ENCODE data around the gene CAMK2B.

Gene CAMK2B

DNA sequence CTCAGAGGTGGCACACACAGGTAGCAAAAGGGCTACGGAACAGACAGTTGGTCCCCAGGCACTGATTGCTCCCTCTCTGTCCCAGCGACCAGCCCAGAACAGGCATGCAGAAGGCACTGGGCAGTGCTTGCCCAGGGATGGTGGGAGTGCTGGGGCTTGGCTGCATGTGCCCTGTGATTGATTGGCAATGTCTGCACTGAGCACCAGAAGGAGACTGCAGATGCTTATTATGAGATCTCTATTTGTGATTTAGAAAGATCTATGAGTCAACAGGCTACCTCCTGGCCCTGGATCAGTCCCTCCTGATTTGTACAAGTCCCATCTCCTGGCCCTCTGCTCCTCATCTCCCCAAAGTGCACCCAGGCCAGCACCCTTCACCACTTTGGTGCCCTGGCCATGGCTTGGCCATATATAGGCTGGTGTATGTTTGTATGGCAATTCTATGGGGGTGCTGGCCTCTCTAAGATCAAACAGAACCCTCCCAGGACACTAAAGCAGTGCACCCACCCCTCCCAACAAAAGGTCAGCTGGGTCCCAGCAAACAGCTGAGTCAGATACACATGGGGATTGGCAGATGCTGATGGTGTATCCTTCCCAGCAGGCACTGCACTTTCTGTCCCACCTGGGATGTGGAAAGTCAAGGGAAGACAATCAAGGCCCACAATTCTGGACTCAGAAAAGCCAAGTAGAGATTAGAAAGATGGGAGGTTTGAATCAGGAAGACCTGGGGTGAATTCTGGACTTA is 30.9 kb downstream of the CAMK2B start:
- no peaks in the 10 kb centered on the region for H3K4me1 ChIP-seq (ENCODE audit: control insufficient read depth, insufficient read depth, low read length, poor library complexity, severe bottlenecking)
- H3K36me3 ChIP-seq (ENCODE audit: control insufficient read depth, insufficient read depth, low read length) = no peaks in the 10 kb centered on the region
- no peak overlapping the region for H3K27ac ChIP-seq (ENCODE audit: insufficient read depth, low read length, poor library complexity, severe bottlenecking)
- H3K4me3 ChIP-seq (ENCODE audit: insufficient read depth, low read depth, low read length, poor library complexity, severe bottlenecking) = no peak overlapping the region
- no peak for DNase-seq
- H3K9me3 ChIP-seq (ENCODE audit: control insufficient read depth, low read length) = no peaks in the 10 kb centered on the region
- H3K27me3 ChIP-seq (replicated peaks; ENCODE audit: control insufficient read depth, insufficient read depth, low read length, poor library complexity, severe bottlenecking) = no peaks in the 10 kb centered on the region

GRCh38 chr7:44293561-44294324 is 31.7 kb downstream of the CAMK2B start:
- DNase-seq = no peak

DNA sequence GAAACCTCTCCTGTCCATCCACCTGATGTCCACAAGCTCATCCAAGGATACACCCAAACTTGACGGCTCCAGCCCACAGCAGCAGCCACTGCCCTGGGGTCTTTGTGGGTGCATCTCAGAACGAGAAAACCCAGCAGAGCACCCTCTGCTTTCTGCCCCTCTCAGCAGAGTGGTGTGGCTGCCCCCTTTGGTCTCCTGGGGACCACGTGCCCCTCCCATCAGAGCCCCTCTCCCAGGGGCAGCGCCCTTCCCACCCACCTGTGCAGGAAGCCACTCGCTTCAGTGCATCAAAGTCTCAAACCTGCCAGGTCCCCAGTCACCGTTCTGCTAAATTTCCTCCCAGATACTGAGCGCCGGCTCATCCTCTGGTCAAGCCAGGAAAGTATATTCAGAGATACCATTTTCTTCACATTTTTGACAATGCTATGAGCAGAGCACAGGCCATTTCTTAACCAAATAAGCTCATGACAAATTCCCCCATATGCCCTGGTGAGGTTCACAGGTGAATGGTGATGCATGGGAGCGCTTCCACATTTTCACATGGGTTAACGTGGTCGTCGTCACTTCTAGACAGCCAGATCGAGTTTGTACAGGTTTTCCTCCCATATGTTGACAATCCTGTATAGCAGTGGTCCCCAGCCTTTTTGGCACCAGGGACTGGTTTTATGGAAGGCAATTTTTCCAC is 32.4 kb downstream of the CAMK2B start:
- Histone ChIP-seq H3K36me3 (ENCODE audit: control insufficient read depth, insufficient read depth, low read length) (no peaks in the 10 kb centered on the region), H3K9me3 (ENCODE audit: control insufficient read depth, low read length) (no peaks in the 10 kb centered on the region), H3K27me3 (replicated peaks; ENCODE audit: control insufficient read depth, insufficient read depth, low read length, poor library complexity, severe bottlenecking) (no peaks in the 10 kb centered on the region), H3K4me3 (ENCODE audit: insufficient read depth, low read depth, low read length, poor library complexity, severe bottlenecking) (no peak overlapping the region), H3K27ac (ENCODE audit: insufficient read depth, low read length, poor library complexity, severe bottlenecking) (no peak overlapping the region), H3K4me1 (ENCODE audit: control insufficient read depth, insufficient read depth, low read length, poor library complexity, severe bottlenecking) (no peaks in the 10 kb centered on the region)
- DNase-seq = no peak

More at GRCh38 chr7:44293561-44294324, 31.7 kb downstream of the CAMK2B start:
- Histone ChIP-seq H3K9me3 (ENCODE audit: control insufficient read depth, low read length) (no peaks in the 10 kb centered on the region), H3K27me3 (replicated peaks; ENCODE audit: control insufficient read depth, insufficient read depth, low read length, poor library complexity, severe bottlenecking) (no peaks in the 10 kb centered on the region), H3K36me3 (ENCODE audit: control insufficient read depth, insufficient read depth, low read length) (no peaks in the 10 kb centered on the region), H3K4me1 (ENCODE audit: control insufficient read depth, insufficient read depth, low read length, poor library complexity, severe bottlenecking) (no peaks in the 10 kb centered on the region), H3K4me3 (ENCODE audit: insufficient read depth, low read depth, low read length, poor library complexity, severe bottlenecking) (no peak overlapping the region), H3K27ac (ENCODE audit: insufficient read depth, low read length, poor library complexity, severe bottlenecking) (no peak overlapping the region)

DNA sequence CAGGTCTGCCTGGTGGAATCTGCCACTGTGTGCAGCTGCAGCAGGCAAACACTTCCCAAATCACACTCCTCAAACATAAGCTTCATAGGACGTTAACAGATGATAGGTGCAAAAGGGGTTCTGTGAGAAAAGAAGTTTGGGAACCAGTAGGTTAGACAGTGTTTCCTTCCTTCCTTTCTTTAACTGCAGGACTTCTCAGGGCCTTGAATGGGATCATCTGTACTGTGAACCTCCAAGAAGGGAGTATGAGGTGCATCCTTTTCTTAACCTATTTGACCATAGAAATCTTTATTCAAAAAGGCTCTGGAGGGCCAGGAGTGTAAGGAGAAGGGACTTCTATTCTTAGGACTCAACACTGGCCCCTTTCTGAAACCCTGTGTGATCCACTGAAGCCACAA is 33.0 kb downstream of the CAMK2B start:
- H3K36me3 ChIP-seq (ENCODE audit: control insufficient read depth, insufficient read depth, low read length) = no peaks in the 10 kb centered on the region
- no peaks in the 10 kb centered on the region for H3K27me3 ChIP-seq (replicated peaks; ENCODE audit: control insufficient read depth, insufficient read depth, low read length, poor library complexity, severe bottlenecking)
- no peak overlapping the region for H3K4me3 ChIP-seq (ENCODE audit: insufficient read depth, low read depth, low read length, poor library complexity, severe bottlenecking)
- H3K4me1 ChIP-seq (ENCODE audit: control insufficient read depth, insufficient read depth, low read length, poor library complexity, severe bottlenecking) = no peaks in the 10 kb centered on the region
- DNase-seq = no peak
- no peaks in the 10 kb centered on the region for H3K9me3 ChIP-seq (ENCODE audit: control insufficient read depth, low read length)
- H3K27ac ChIP-seq (ENCODE audit: insufficient read depth, low read length, poor library complexity, severe bottlenecking) = no peak overlapping the region

DNA sequence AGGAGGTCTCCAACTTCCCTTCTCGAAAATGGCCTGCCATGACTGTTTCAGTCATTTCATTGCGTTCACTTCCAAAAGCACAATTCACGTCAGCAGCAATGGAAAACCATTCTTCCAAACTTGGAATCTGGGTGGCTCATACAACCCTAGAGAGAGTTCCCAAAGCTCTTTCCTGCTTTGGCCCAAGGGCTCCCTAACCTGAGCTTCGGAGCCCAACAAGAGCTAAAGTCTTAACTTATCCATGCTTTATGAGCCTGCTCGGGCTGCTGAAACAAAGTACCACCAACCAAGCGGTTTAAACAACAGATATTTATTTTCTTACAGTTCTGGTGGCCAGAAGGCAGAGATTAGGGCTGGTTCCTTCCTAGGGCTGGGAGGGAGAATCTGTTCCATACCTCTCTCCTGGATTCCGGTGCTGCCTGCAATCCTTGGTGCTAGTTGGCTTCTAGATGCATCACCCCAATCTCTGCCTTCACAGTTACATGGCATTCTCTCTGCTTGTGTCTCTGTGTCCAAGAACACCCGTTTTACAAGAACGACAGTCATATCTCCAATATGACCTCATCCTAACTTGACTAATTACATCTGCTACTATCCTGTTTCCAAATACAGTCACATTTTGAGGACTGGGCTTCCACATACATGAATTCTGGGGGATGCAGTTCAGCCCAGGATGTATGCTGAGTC is 33.5 kb downstream of the CAMK2B start:
- H3K4me3 ChIP-seq (ENCODE audit: insufficient read depth, low read depth, low read length, poor library complexity, severe bottlenecking) = no peak overlapping the region
- no peaks in the 10 kb centered on the region for H3K9me3 ChIP-seq (ENCODE audit: control insufficient read depth, low read length)
- no peak overlapping the region for H3K27ac ChIP-seq (ENCODE audit: insufficient read depth, low read length, poor library complexity, severe bottlenecking)
- H3K4me1 ChIP-seq (ENCODE audit: control insufficient read depth, insufficient read depth, low read length, poor library complexity, severe bottlenecking) = no peaks in the 10 kb centered on the region
- H3K36me3 ChIP-seq (ENCODE audit: control insufficient read depth, insufficient read depth, low read length) = no peaks in the 10 kb centered on the region
- DNase-seq = no peak
- no peaks in the 10 kb centered on the region for H3K27me3 ChIP-seq (replicated peaks; ENCODE audit: control insufficient read depth, insufficient read depth, low read length, poor library complexity, severe bottlenecking)

- no peak for DNase-seq
- H3K9me3 ChIP-seq (ENCODE audit: control insufficient read depth, low read length) = no peaks in the 10 kb centered on the region
- H3K36me3 ChIP-seq (ENCODE audit: control insufficient read depth, insufficient read depth, low read length) = no peaks in the 10 kb centered on the region
- H3K27me3 ChIP-seq (replicated peaks; ENCODE audit: control insufficient read depth, insufficient read depth, low read length, poor library complexity, severe bottlenecking) = no peaks in the 10 kb centered on the region
- H3K27ac ChIP-seq (ENCODE audit: insufficient read depth, low read length, poor library complexity, severe bottlenecking) = no peak overlapping the region
- no peak overlapping the region for H3K4me3 ChIP-seq (ENCODE audit: insufficient read depth, low read depth, low read length, poor library complexity, severe bottlenecking)
- H3K4me1 ChIP-seq (ENCODE audit: control insufficient read depth, insufficient read depth, low read length, poor library complexity, severe bottlenecking) = no peaks in the 10 kb centered on the region
These were observed 34.2 kb downstream of the CAMK2B start for GRCh38 chr7:44291066-44291732.

GRCh38 chr7:44290252-44290620 is 35.2 kb downstream of the CAMK2B start:
- Histone ChIP-seq H3K27me3 (replicated peaks; ENCODE audit: control insufficient read depth, insufficient read depth, low read length, poor library complexity, severe bottlenecking) (no peaks in the 10 kb centered on the region), H3K27ac (ENCODE audit: insufficient read depth, low read length, poor library complexity, severe bottlenecking) (no peak overlapping the region), H3K36me3 (ENCODE audit: control insufficient read depth, insufficient read depth, low read length) (no peaks in the 10 kb centered on the region), H3K4me3 (ENCODE audit: insufficient read depth, low read depth, low read length, poor library complexity, severe bottlenecking) (no peak overlapping the region), H3K4me1 (ENCODE audit: control insufficient read depth, insufficient read depth, low read length, poor library complexity, severe bottlenecking) (no peaks in the 10 kb centered on the region), H3K9me3 (ENCODE audit: control insufficient read depth, low read length) (no peaks in the 10 kb centered on the region)
- no peak for DNase-seq

GRCh38 chr7:44289341-44290251 is 35.8 kb downstream of the CAMK2B start:
- H3K27ac ChIP-seq (ENCODE audit: insufficient read depth, low read length, poor library complexity, severe bottlenecking) = no peak overlapping the region
- no peaks in the 10 kb centered on the region for H3K9me3 ChIP-seq (ENCODE audit: control insufficient read depth, low read length)
- no peak for DNase-seq
- no peaks in the 10 kb centered on the region for H3K27me3 ChIP-seq (replicated peaks; ENCODE audit: control insufficient read depth, insufficient read depth, low read length, poor library complexity, severe bottlenecking)
- H3K4me1 ChIP-seq (ENCODE audit: control insufficient read depth, insufficient read depth, low read length, poor library complexity, severe bottlenecking) = no peaks in the 10 kb centered on the region
- no peak overlapping the region for H3K4me3 ChIP-seq (ENCODE audit: insufficient read depth, low read depth, low read length, poor library complexity, severe bottlenecking)
- H3K36me3 ChIP-seq (ENCODE audit: control insufficient read depth, insufficient read depth, low read length) = no peaks in the 10 kb centered on the region

Measured in effector memory CD4-positive, alpha-beta T cell (primary cell).